ENCODE results near the gene MAFB.
"Not testable (repeated sequence)": the region's sequence is repeated elsewhere in the genome, so short reads cannot be mapped to it uniquely, and the experiment has no call there.

DNA sequence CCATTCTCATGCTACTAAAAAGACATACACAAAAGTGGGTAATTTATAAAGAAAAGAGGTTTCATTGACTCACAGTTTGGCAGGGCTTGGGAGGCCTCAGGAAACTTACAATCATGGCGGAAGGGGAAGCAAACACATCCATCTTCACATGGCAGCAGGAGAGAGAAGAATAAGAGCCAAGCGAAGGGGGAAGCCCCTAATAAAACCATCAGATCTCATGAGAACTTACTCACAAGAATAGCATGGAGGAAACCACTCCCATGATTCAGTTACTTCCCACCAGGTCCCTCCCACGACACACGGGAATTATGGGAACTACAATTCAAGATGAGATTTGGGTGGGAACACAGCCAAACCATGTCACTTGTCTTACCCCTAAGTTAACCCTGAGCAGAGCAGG is 47.4 kb upstream of the MAFB start:
- TF ChIP-seq POLR2AphosphoS5 (IDR thresholded peaks at IDR 0.05; ENCODE audit: low read depth, low read length); POLR2A (IDR thresholded peaks at IDR 0.05; ENCODE audit: low read depth, low read length); TAF1 (IDR thresholded peaks at IDR 0.05; ENCODE audit: low read depth, low read length); SPI1 (IDR thresholded peaks at IDR 0.05; ENCODE audit: low read depth, low read length); POU2F2 (IDR thresholded peaks at IDR 0.05; ENCODE audit: low read depth, low read length); PAX5 (IDR thresholded peaks at IDR 0.05; ENCODE audit: insufficient read depth, low read length, severe bottlenecking): not testable (repeated sequence)

All from GM12891 (cell line).